Measurements from ENCODE around the gene EFNA5. TPM values are rescaled to one million over a fixed set of nuclear protein-coding genes. Genes with fewer than 3 reads are reported as not detected.

EFNA5 gene
- total RNA-seq, 1 donor from 2014 or later: 38.9 TPM

DNA sequence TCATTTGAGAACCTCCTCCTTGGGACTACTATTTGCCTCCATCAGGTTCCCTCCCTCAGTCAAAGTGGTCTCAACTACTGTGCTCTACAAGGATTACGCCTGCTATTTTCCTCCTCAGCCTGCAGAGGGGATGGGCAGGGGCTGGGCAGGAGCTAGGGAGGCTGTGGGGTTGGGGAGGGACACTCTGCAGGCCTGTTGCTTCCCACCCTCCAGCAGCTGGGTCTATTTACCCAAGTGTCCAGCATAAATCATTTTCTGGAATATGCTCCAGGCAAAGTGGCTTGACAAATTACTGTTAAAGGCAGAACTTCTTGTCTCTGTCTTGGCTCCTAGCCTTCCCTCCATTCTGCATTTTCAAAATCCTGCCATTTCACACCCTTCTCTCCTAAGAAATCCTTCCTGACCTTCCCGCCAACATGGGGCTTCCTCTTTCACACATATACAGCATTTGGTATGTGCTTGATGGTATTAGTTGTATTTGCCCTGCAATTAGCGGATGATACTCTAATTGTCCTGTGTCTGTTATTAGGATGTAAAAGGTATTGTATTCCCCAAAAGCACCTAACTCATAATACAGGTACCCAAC is 106.7 kb downstream of the EFNA5 start:
- Mint-ChIP-seq H3K27ac (ENCODE audit: unreplicated experiment) (no peak overlapping the region), H3K4me3 (ENCODE audit: unreplicated experiment) (no peak overlapping the region), H3K9me3 (ENCODE audit: low read depth) (no peaks in the 10 kb centered on the region), H3K27me3 (ENCODE audit: low read depth) (no peaks in the 10 kb centered on the region), H3K36me3 (ENCODE audit: low read depth) (no peaks in the 10 kb centered on the region), H3K4me1 (ENCODE audit: low read depth) (peaks cover 60% of the 10 kb centered on the region)
- no peak for DNase-seq (ENCODE audit: low spot score)
- TF ChIP-seq, protein P1, sequence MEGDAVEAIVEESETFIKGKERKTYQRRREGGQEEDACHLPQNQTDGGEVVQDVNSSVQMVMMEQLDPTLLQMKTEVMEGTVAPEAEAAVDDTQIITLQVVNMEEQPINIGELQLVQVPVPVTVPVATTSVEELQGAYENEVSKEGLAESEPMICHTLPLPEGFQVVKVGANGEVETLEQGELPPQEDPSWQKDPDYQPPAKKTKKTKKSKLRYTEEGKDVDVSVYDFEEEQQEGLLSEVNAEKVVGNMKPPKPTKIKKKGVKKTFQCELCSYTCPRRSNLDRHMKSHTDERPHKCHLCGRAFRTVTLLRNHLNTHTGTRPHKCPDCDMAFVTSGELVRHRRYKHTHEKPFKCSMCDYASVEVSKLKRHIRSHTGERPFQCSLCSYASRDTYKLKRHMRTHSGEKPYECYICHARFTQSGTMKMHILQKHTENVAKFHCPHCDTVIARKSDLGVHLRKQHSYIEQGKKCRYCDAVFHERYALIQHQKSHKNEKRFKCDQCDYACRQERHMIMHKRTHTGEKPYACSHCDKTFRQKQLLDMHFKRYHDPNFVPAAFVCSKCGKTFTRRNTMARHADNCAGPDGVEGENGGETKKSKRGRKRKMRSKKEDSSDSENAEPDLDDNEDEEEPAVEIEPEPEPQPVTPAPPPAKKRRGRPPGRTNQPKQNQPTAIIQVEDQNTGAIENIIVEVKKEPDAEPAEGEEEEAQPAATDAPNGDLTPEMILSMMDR (IDR thresholded peaks at IDR 0.05): no peak

DNA sequence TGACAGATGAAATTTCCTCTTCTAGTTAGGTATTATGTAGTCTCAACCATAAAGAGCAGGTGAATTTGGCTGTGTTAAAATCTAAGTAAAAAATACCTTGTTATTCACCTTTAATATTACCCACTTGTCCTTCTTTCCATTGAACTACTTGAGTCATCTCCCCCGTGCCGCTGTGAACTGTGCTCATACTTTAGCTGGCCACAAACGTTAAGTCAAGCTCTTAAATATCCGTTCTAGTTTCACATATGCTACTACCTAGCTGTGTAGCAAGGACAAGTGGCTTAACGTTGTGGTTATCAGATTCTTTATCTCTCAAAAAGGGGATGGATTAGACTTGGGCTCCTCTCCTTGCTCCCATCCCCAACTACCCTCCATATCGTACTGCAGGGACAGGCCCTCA is 110.4 kb downstream of the EFNA5 start:
- TF ChIP-seq, protein P1 (IDR thresholded peaks at IDR 0.05): no peak
- H3K36me3 Mint-ChIP-seq (ENCODE audit: low read depth): no peaks in the 10 kb centered on the region
- H3K27me3 Mint-ChIP-seq (ENCODE audit: low read depth): no peaks in the 10 kb centered on the region
- H3K4me1 Mint-ChIP-seq (ENCODE audit: low read depth): peaks cover 48% of the 10 kb centered on the region
- H3K9me3 Mint-ChIP-seq (ENCODE audit: low read depth): no peaks in the 10 kb centered on the region
- H3K27ac Mint-ChIP-seq (ENCODE audit: unreplicated experiment): no peak overlapping the region
- no peak for DNase-seq (ENCODE audit: low spot score)
- no peak overlapping the region for H3K4me3 Mint-ChIP-seq (ENCODE audit: unreplicated experiment)

DNA sequence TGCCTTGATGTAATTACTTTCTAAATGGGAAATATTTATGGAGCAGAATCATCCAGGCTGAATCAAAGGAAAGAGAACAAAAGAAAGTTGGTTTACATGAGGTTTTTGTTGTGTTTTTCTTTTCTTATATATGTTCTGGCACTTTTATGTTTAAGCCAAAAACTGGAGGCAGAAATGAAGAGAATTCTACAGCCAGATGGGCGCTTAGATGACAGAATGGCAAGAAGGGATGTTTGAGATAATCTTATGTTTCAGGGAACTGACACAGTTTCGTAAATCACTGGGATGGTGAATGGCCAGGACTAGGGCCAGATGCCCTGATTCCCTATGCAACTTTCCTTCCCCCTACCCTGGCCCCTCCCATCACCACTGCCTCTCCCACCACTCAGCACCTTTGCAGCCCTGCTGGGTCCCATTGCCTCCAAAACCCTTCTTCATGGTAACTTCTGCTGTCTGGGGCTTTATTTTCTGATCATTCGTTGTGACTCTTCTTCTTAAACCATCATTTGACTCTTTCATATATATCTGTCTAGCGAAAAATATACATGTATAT is 111.8 kb downstream of the EFNA5 start:
- TF ChIP-seq, protein P1 (IDR thresholded peaks at IDR 0.05): no peak
- no peak overlapping the region for H3K27ac Mint-ChIP-seq (ENCODE audit: unreplicated experiment)
- H3K4me1 Mint-ChIP-seq (ENCODE audit: low read depth): peaks cover 46% of the 10 kb centered on the region
- DNase-seq (ENCODE audit: low spot score): no peak
- no peaks in the 10 kb centered on the region for H3K36me3 Mint-ChIP-seq (ENCODE audit: low read depth)
- H3K4me3 Mint-ChIP-seq (ENCODE audit: unreplicated experiment): no peak overlapping the region
- no peaks in the 10 kb centered on the region for H3K27me3 Mint-ChIP-seq (ENCODE audit: low read depth)
- no peaks in the 10 kb centered on the region for H3K9me3 Mint-ChIP-seq (ENCODE audit: low read depth)

DNA sequence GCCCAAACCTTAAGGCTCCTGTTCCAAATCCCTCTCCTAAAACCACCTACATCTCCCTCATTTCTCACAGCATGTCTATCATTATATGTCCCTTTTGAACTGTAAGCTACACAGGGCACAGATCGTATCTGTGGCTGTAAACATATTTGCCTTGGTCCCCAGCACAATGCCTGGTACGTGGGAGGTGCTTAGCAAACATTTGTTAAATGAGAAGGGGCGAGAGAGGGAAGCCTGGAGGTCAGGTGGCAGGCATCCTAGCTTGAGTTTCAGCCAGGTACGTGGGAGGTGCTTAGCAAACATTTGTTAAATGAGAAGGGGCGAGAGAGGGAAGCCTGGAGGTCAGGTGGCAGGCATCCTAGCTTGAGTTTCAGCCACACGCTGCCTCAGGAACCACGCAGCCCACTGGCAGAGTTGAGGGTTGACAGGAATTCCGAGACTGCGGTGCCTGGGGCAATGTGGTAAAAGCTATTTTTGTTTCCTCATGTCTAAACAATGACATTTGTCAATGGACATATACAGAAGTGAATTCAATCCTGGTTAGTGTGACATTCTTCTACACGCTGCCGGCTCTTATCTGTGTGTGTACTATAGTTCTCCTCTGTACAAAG is 113.6 kb downstream of the EFNA5 start:
- no peak for DNase-seq (ENCODE audit: low spot score)
- TF ChIP-seq, protein P1 (IDR thresholded peaks at IDR 0.05): peak; percentile 19
- Mint-ChIP-seq H3K9me3 (ENCODE audit: low read depth) (no peaks in the 10 kb centered on the region), H3K27ac (ENCODE audit: unreplicated experiment) (peak overlapping the region; percentile 58), H3K4me1 (ENCODE audit: low read depth) (peaks cover 55% of the 10 kb centered on the region), H3K36me3 (ENCODE audit: low read depth) (no peaks in the 10 kb centered on the region), H3K4me3 (ENCODE audit: unreplicated experiment) (no peak overlapping the region), H3K27me3 (ENCODE audit: low read depth) (no peaks in the 10 kb centered on the region)

DNA sequence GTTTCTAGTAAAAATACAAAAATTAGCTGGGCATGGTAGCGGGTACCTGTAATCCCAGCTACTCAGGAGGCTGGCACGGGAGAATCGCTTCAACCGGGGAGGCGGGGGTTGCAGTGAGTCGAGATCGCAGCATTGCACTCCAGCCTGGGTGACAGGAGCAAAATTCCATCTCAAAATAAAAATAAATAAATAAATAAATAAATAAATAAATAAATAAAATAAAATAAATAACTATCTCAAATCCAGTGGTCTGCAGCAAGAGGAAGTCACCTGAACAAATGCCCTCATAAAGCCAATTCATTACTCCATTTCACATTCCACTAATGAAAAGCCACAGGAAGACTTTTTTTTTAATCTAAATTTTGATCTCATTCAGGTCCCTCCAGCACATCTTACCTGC is 114.2 kb downstream of the EFNA5 start:
- peaks cover 58% of the 10 kb centered on the region for H3K4me1 Mint-ChIP-seq (ENCODE audit: low read depth)
- H3K4me3 Mint-ChIP-seq (ENCODE audit: unreplicated experiment): no peak overlapping the region
- no peak for DNase-seq (ENCODE audit: low spot score)
- TF ChIP-seq, protein P1 (IDR thresholded peaks at IDR 0.05): no peak
- no peak overlapping the region for H3K27ac Mint-ChIP-seq (ENCODE audit: unreplicated experiment)
- H3K9me3 Mint-ChIP-seq (ENCODE audit: low read depth): no peaks in the 10 kb centered on the region
- H3K36me3 Mint-ChIP-seq (ENCODE audit: low read depth): no peaks in the 10 kb centered on the region
- H3K27me3 Mint-ChIP-seq (ENCODE audit: low read depth): no peaks in the 10 kb centered on the region
